Measurements from ENCODE around the gene IZUMO4.

The IZUMO4 gene

GRCh38 chr19:2096480-2097202, at the start of gene IZUMO4:
Gene IZUMO4 (plus strand): TSS chr19:2096915. CDS start chr19:2096946, 31 bp downstream.
- TF ChIP-seq TCF4 (CRISPR knock-in tag; IDR thresholded peaks at IDR 0.05; ENCODE audit: borderline replicate concordance) (no peak), ZFP3 (CRISPR knock-in tag; IDR thresholded peaks at IDR 0.05) (no peak), CREB5 (CRISPR knock-in tag; IDR thresholded peaks at IDR 0.05; ENCODE audit: low read depth) (no peak), GLIS3 (CRISPR knock-in tag; IDR thresholded peaks at IDR 0.05) (no peak), ZNF565 (CRISPR knock-in tag; conservative IDR thresholded peaks at IDR 0.05; ENCODE audit: low read depth) (no peak), CSRNP3 (CRISPR knock-in tag; IDR thresholded peaks at IDR 0.05) (no peak), POU6F1 (CRISPR knock-in tag; IDR thresholded peaks at IDR 0.05; ENCODE audit: borderline replicate concordance, low read depth) (no peak), TOX (CRISPR knock-in tag; IDR thresholded peaks at IDR 0.05; ENCODE audit: borderline replicate concordance) (no peak), ZFP30 (CRISPR knock-in tag; IDR thresholded peaks at IDR 0.05) (no peak), OSR1 (CRISPR knock-in tag; IDR thresholded peaks at IDR 0.05) (no peak), ESRRG (CRISPR knock-in tag; IDR thresholded peaks at IDR 0.05) (no peak), RARB (CRISPR knock-in tag; IDR thresholded peaks at IDR 0.05) (no peak), ZC3H10 (CRISPR knock-in tag; IDR thresholded peaks at IDR 0.05) (no peak), CSDC2 (CRISPR knock-in tag; IDR thresholded peaks at IDR 0.05) (no peak), TSHZ2 (CRISPR knock-in tag; IDR thresholded peaks at IDR 0.05) (no peak), ZNF70 (CRISPR knock-in tag; IDR thresholded peaks at IDR 0.05) (no peak), ZNF8 (CRISPR knock-in tag; IDR thresholded peaks at IDR 0.05) (no peak), SNAI2 (CRISPR knock-in tag; IDR thresholded peaks at IDR 0.05) (no peak)
- ATAC-seq: peak; percentile 95

GRCh38 chr19:2047076-2047448, 49.7 kb upstream of the IZUMO4 start:
- no peak for ATAC-seq
- no peak for TF ChIP-seq OSR1 (CRISPR knock-in tag; IDR thresholded peaks at IDR 0.05)
- TF ChIP-seq ISL1 (CRISPR knock-in tag; IDR thresholded peaks at IDR 0.05): no peak
- TF ChIP-seq ZNF565 (CRISPR knock-in tag; conservative IDR thresholded peaks at IDR 0.05; ENCODE audit: low read depth): no peak
- no peak for TF ChIP-seq PPARA (CRISPR knock-in tag; IDR thresholded peaks at IDR 0.05; ENCODE audit: borderline replicate concordance)
- no peak for TF ChIP-seq TSHZ2 (CRISPR knock-in tag; IDR thresholded peaks at IDR 0.05)
- TF ChIP-seq POU6F1 (CRISPR knock-in tag; IDR thresholded peaks at IDR 0.05; ENCODE audit: borderline replicate concordance, low read depth): no peak

Measured in SK-N-SH treated with all-trans-retinoic acid at 6 μM for 48 hours (cell line).